Gastroesophageal sphincter (tissue), 3 donors: Measurements from ENCODE around the gene IZUMO4.

Source experiments
- EP300 ChIP-seq: sonication (generic); formaldehyde crosslinking; IDR thresholded peaks from one replicate; pipeline ENCODE4 v1.6.1; 2017; ENCODE audit warnings: antibody characterized with exemption, mild to moderate bottlenecking
- POLR2A ChIP-seq, 2 donors: fragments of 450-650 bp; IDR thresholded peaks; one replicate each; pipeline ENCODE4 v1.6.1; 2017; ENCODE audit warnings: antibody characterized with exemption in 2 of 2, mild to moderate bottlenecking in 2 of 2, moderate library complexity in 1 of 2
- POLR2AphosphoS5 ChIP-seq: sonication (generic); formaldehyde crosslinking; IDR thresholded peaks from one replicate; pipeline ENCODE4 v1.6.1; 2017; ENCODE audit warnings: antibody characterized with exemption
- TF ChIP-seq, protein P1 (sequence below), 4 experiments: fragments of 200-600 bp in 2 of 4; fragments of 450-650 bp in 2 of 4; sonication (generic) in 1 of 4; IDR thresholded peaks; one replicate each; pipeline ENCODE4 v1.5.1; 2017 to 2019; ENCODE audit warnings: antibody characterized with exemption in 4 of 4, mild to moderate bottlenecking in 2 of 4, moderate library complexity in 2 of 4

- TF ChIP-seq, protein P1, sequence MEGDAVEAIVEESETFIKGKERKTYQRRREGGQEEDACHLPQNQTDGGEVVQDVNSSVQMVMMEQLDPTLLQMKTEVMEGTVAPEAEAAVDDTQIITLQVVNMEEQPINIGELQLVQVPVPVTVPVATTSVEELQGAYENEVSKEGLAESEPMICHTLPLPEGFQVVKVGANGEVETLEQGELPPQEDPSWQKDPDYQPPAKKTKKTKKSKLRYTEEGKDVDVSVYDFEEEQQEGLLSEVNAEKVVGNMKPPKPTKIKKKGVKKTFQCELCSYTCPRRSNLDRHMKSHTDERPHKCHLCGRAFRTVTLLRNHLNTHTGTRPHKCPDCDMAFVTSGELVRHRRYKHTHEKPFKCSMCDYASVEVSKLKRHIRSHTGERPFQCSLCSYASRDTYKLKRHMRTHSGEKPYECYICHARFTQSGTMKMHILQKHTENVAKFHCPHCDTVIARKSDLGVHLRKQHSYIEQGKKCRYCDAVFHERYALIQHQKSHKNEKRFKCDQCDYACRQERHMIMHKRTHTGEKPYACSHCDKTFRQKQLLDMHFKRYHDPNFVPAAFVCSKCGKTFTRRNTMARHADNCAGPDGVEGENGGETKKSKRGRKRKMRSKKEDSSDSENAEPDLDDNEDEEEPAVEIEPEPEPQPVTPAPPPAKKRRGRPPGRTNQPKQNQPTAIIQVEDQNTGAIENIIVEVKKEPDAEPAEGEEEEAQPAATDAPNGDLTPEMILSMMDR (IDR thresholded peaks at IDR 0.05): no peak
- TF ChIP-seq POLR2A (IDR thresholded peaks at IDR 0.05) (no peak), POLR2AphosphoS5 (no peak), EP300 (no peak)
Measured at GRCh38 chr19:2119921-2120785, 23.4 kb downstream of the IZUMO4 start.
